Transverse colon (tissue), 4 donors: ENCODE measurements around the gene SMIM10L1. TPM values are rescaled to one million over a fixed set of nuclear protein-coding genes. Genes with fewer than 3 reads are reported as not detected.

Source experiments
- DNase-seq: peaks from one replicate; pipeline ENCODE4 v3.0.0-alpha.2; 2019
- H3K27ac ChIP-seq, 4 donors: fragments of 200-600 bp; sonication (generic); 2 replicates each; pipeline ENCODE4 v1.5.1; 2016 to 2018; ENCODE audit warnings: inconsistent platforms in 4 of 4
- H3K27me3 ChIP-seq: fragments of 200-600 bp; sonication (generic); 2 replicates; pipeline ENCODE4 v1.5.1; 2017; ENCODE audit warnings: inconsistent platforms
- H3K36me3 ChIP-seq, 4 donors: fragments of 200-600 bp; sonication (generic); 2 replicates each; pipeline ENCODE4 v1.5.1; 2017 to 2019; ENCODE audit warnings: inconsistent platforms in 4 of 4
- H3K4me1 ChIP-seq, 4 donors: fragments of 200-600 bp; sonication (generic); 2 replicates each; pipeline ENCODE4 v1.5.1; 2017 to 2020; ENCODE audit warnings: inconsistent platforms in 4 of 4
- H3K4me3 ChIP-seq, 4 donors: fragments of 200-600 bp; sonication (generic); 1 replicate in 1 of 4; 2 replicates in 3 of 4; pipeline versions ENCODE4 v1.5.1 to v1.6.1; 2017 to 2019; ENCODE audit warnings: inconsistent platforms in 4 of 4
- H3K9me3 ChIP-seq, 2 donors: fragments of 200-600 bp; sonication (generic); 2 replicates each; pipeline ENCODE4 v1.5.1; 2017 to 2019; ENCODE audit warnings: inconsistent platforms in 2 of 2
- CTCF ChIP-seq, 5 experiments: fragments of 200-600 bp in 3 of 5; fragments of 450-650 bp in 2 of 5; sonication (generic) in 3 of 5; IDR thresholded peaks; 1 replicate in 2 of 5; 2 replicates in 3 of 5; pipeline ENCODE4 v1.5.1; 2016 to 2017; ENCODE audit warnings: antibody characterized with exemption in 5 of 5, inconsistent platforms in 3 of 5, mild to moderate bottlenecking in 2 of 5, moderate library complexity in 1 of 5
- EP300 ChIP-seq: sonication (generic); formaldehyde crosslinking; IDR thresholded peaks from one replicate; pipeline ENCODE4 v1.6.1; 2017; ENCODE audit warnings: antibody characterized with exemption, low read depth
- POLR2A ChIP-seq: fragments of 450-650 bp; IDR thresholded peaks from one replicate; pipeline ENCODE4 v1.6.1; 2016; ENCODE audit warnings: antibody characterized with exemption, mild to moderate bottlenecking, moderate library complexity
- POLR2AphosphoS5 ChIP-seq, 3 donors: sonication (generic); formaldehyde crosslinking; IDR thresholded peaks; one replicate each; pipeline ENCODE4 v1.6.1; 2016; ENCODE audit warnings: antibody characterized with exemption in 3 of 3
- WGBS, 2 donors: methylation state at CpG; one replicate each; pipeline ENCODE4 v1.1.5; 2018; ENCODE audit warnings: low coverage in 1 of 2; 5-methylcytosine and 5-hydroxymethylcytosine counted together
- in situ Hi-C, 4 donors: fragments of 200-750 bp; cut with MboI; loops; one replicate each; pipeline versions ENCODE4 v1.15.0 to v1.15.1; 2017; ENCODE audit warnings: low sequenced_read_pairs in 3 of 4, low pct_ligation_motif_present in 1 of 4, low pct_unique_long_range_greater_than_20kb in 1 of 4
- intact Hi-C: fragments of 100-400 bp; cut with DNase I; formaldehyde crosslinking; loops from one replicate; pipeline ENCODE4 v1.15.1; 2023; ENCODE audit warnings: low total_unique reads
- total RNA-seq, 4 donors: library from RNA; depleted of rRNA; stranded (reverse); fragments of >200 nt; gene quantifications; one replicate each; pipeline ENCODE4 v1.1.0, GENCODE V29; 2016

The SMIM10L1 gene
- total RNA-seq, 4 donors from 2014 or later, result 5.2 to 17.2 (median 8.9) TPM

GRCh38 chr12:11154400-11154925, 16.5 kb upstream of the SMIM10L1 start:
- TF ChIP-seq POLR2A, result no peak
- TF ChIP-seq CTCF (IDR thresholded peaks at IDR 0.05), result no peak
- TF ChIP-seq POLR2AphosphoS5 (IDR thresholded peaks at IDR 0.05), result no peak
- WGBS, 2 donors, result 95 to 100% methylated on average over 1 of the region's 1 CpG
- in situ Hi-C loops, result no loop called here

GRCh38 chr12:11158885-11159444, 12.0 kb upstream of the SMIM10L1 start:
- Histone ChIP-seq H3K27ac (no peak overlapping the region), H3K9me3 (no peaks in the 10 kb centered on the region), H3K36me3 (peaks cover 0 to 6% (median 0%) of the 10 kb centered on the region in 4 donors), H3K27me3 (no peaks in the 10 kb centered on the region), H3K4me1 (no peaks in the 10 kb centered on the region), H3K4me3 (no peak overlapping the region)
- TF ChIP-seq POLR2A (no peak), CTCF (IDR thresholded peaks at IDR 0.05) (no peak), EP300 (no peak), POLR2AphosphoS5 (IDR thresholded peaks at IDR 0.05) (no peak)
- intact Hi-C loops (no loop called here), in situ Hi-C loops (no loop called here)
- 61 to 68% methylated on average over 5 of the region's 5 CpGs for WGBS, 2 donors
- no peak for DNase-seq

More at GRCh38 chr12:11154400-11154925, 16.5 kb upstream of the SMIM10L1 start:
- Histone ChIP-seq H3K27me3 (no peaks in the 10 kb centered on the region), H3K4me3 (no peak overlapping the region), H3K9me3 (no peaks in the 10 kb centered on the region), H3K4me1 (no peaks in the 10 kb centered on the region), H3K36me3 (no peaks in the 10 kb centered on the region), H3K27ac (no peak overlapping the region)
- DNase-seq, result no peak
- intact Hi-C loops, result no loop called here

GRCh38 chr12:11162502-11162901, 8.5 kb upstream of the SMIM10L1 start:
- in situ Hi-C loops, result no loop called here
- no peak for DNase-seq
- H3K4me3 ChIP-seq, result no peak overlapping the region
- H3K27ac ChIP-seq, result no peak overlapping the region
- H3K27me3 ChIP-seq, result no peaks in the 10 kb centered on the region
- intact Hi-C loops, result no loop called here
- TF ChIP-seq CTCF (IDR thresholded peaks at IDR 0.05) (no peak), POLR2AphosphoS5 (IDR thresholded peaks at IDR 0.05) (no peak), POLR2A (no peak), EP300 (no peak)
- peaks cover 0 to 6% (median 0%) of the 10 kb centered on the region in 4 donors for H3K36me3 ChIP-seq
- H3K4me1 ChIP-seq, result no peaks in the 10 kb centered on the region
- no peaks in the 10 kb centered on the region for H3K9me3 ChIP-seq
- 97 to 100% methylated on average over 1 of the region's 1 CpG for WGBS, 2 donors

- H3K9me3 ChIP-seq, result no peaks in the 10 kb centered on the region
- peaks cover 0 to 10% (median 0%) of the 10 kb centered on the region in 4 donors for H3K4me1 ChIP-seq
- peaks cover 0 to 6% (median 0%) of the 10 kb centered on the region in 4 donors for H3K36me3 ChIP-seq
- no peak for TF ChIP-seq CTCF (IDR thresholded peaks at IDR 0.05)
- TF ChIP-seq EP300, result no peak
- TF ChIP-seq POLR2AphosphoS5 (IDR thresholded peaks at IDR 0.05), result no peak
- in situ Hi-C loops (no loop called here), intact Hi-C loops (no loop called here)
- no peak for DNase-seq
- H3K4me3 ChIP-seq, result no peak overlapping the region
- H3K27ac ChIP-seq, result no peak overlapping the region
- H3K27me3 ChIP-seq, result no peaks in the 10 kb centered on the region
Observed at GRCh38 chr12:11164384-11164783, 6.6 kb upstream of the SMIM10L1 start.
